Smooth muscle cell (in vitro differentiated cells): Measurements from ENCODE around the gene ARL14EPL. TPM values are rescaled to one million over a fixed set of nuclear protein-coding genes. Genes with fewer than 3 reads are reported as not detected.

Experiments used
- DNase-seq: peaks from one replicate; lab custom pipeline; 2025; ENCODE audit not compliant: unreplicated experiment; lab: John Stamatoyannopoulos, UW
- H2AFZ ChIP-seq: fragments of 200-600 bp; sonication (generic); 2 replicates; pipeline ENCODE4 v1.6.0; 2016; ENCODE audit warnings: antibody characterized with exemption, low read depth, mild to moderate bottlenecking
- H3F3A ChIP-seq: fragments of 200-600 bp; sonication (generic); 2 replicates; pipeline ENCODE4 v1.6.0; 2017; ENCODE audit warnings: antibody characterized with exemption, low read depth
- H3K27ac ChIP-seq: fragments of 200-600 bp; sonication (generic); 2 replicates; pipeline ENCODE4 v1.5.1; 2016; ENCODE audit warnings: low read depth, mild to moderate bottlenecking
- H3K27me3 ChIP-seq: fragments of 200-600 bp; sonication (generic); 2 replicates; pipeline ENCODE4 v1.6.1; 2016; ENCODE audit warnings: low read depth, mild to moderate bottlenecking
- H3K36me3 ChIP-seq: fragments of 200-600 bp; sonication (generic); 2 replicates; pipeline ENCODE4 v1.5.1; 2016; ENCODE audit warnings: low read depth
- H3K4me1 ChIP-seq: fragments of 200-600 bp; sonication (generic); 2 replicates; pipeline ENCODE4 v1.5.1; 2016; ENCODE audit warnings: low read depth
- H3K4me2 ChIP-seq: fragments of 200-600 bp; sonication (generic); 2 replicates; pipeline ENCODE4 v1.6.0; 2016; ENCODE audit warnings: mild to moderate bottlenecking
- H3K4me3 ChIP-seq: fragments of 200-600 bp; sonication (generic); 2 replicates; pipeline ENCODE4 v1.5.1; 2016; ENCODE audit warnings: mild to moderate bottlenecking
- H3K79me2 ChIP-seq: fragments of 200-600 bp; sonication (generic); 2 replicates; pipeline ENCODE4 v1.6.0; 2016; ENCODE audit warnings: low read depth, mild to moderate bottlenecking
- H3K9ac ChIP-seq: fragments of 200-600 bp; sonication (generic); 2 replicates; pipeline ENCODE4 v1.6.0; 2016; ENCODE audit warnings: low read depth
- H3K9me3 ChIP-seq: fragments of 200-600 bp; sonication (generic); replicated peaks from 2 replicates; pipeline ENCODE4 v1.5.1; 2016; ENCODE audit warnings: low read depth
- H4K20me1 ChIP-seq: fragments of 200-600 bp; sonication (generic); 2 replicates; pipeline ENCODE4 v1.6.0; 2016; ENCODE audit warnings: low read depth
- CTCF ChIP-seq: fragments of 200-600 bp; sonication (generic); IDR thresholded peaks from 2 replicates; pipeline ENCODE4 v1.5.1; 2017; ENCODE audit warnings: borderline replicate concordance, mild to moderate bottlenecking, antibody characterized with exemption; ENCODE audit not compliant: insufficient read depth, poor library complexity, severe bottlenecking
- WGBS: methylation state at CpG from one replicate; pipeline ENCODE4 v1.1.7; 2016; ENCODE audit warnings: low lambda C conversion rate; 5-methylcytosine and 5-hydroxymethylcytosine counted together
- polyA plus RNA-seq: library from polyadenylated mRNA; unstranded; fragments of >200 nt; fragmentation: Nextera tagmentation; extraction: Ambion mirVana; gene quantifications from 2 replicates; pipeline ENCODE4 v1.2.1, GENCODE V29; 2016
- total RNA-seq: library from RNA; depleted of rRNA; stranded (reverse); fragments of >200 nt; gene quantifications from 2 replicates; pipeline ENCODE4 v1.2.3, GENCODE V29; 2014

ARL14EPL gene
- total and polyA plus RNA-seq, 2 experiments from 2014 or later = not detected

- Histone ChIP-seq H3K79me2 (peaks cover 21% of the 10 kb centered on the region), H2AFZ (no peak overlapping the region), H3K9ac (no peak overlapping the region), H3K4me2 (no peak overlapping the region), H3K4me1 (peaks cover 15% of the 10 kb centered on the region), H3K9me3 (no peaks in the 10 kb centered on the region), H3F3A (no peaks in the 10 kb centered on the region), H3K4me3 (no peak overlapping the region), H4K20me1 (no peaks in the 10 kb centered on the region), H3K27me3 (no peaks in the 10 kb centered on the region), H3K36me3 (peaks cover 11% of the 10 kb centered on the region), H3K27ac (no peak overlapping the region)
- no peak for TF ChIP-seq CTCF
- no peak for DNase-seq
These were observed 55.8 kb downstream of the ARL14EPL start for GRCh38 chr5:116088062-116088461.

GRCh38 chr5:116090302-116090701, 58.0 kb downstream of the ARL14EPL start:
- DNase-seq = no peak
- Histone ChIP-seq H3K27me3 (no peaks in the 10 kb centered on the region), H3K27ac (no peak overlapping the region), H3K4me1 (peaks cover 5% of the 10 kb centered on the region), H3K36me3 (peaks cover 17% of the 10 kb centered on the region), H2AFZ (no peak overlapping the region), H3K79me2 (peaks cover 11% of the 10 kb centered on the region), H3K9me3 (no peaks in the 10 kb centered on the region), H4K20me1 (no peaks in the 10 kb centered on the region), H3K4me2 (no peak overlapping the region), H3F3A (no peaks in the 10 kb centered on the region), H3K4me3 (no peak overlapping the region), H3K9ac (no peak overlapping the region)
- 89% methylated on average over 3 of the region's 3 CpGs for WGBS
- no peak for TF ChIP-seq CTCF

- H3K36me3 ChIP-seq = peaks cover 17% of the 10 kb centered on the region
- H3K9me3 ChIP-seq = no peaks in the 10 kb centered on the region
- no peaks in the 10 kb centered on the region for H3K4me1 ChIP-seq
- no peak overlapping the region for H3K4me3 ChIP-seq
- no peaks in the 10 kb centered on the region for H3K27me3 ChIP-seq
- no peaks in the 10 kb centered on the region for H3F3A ChIP-seq
- no peak overlapping the region for H3K27ac ChIP-seq
- no peak overlapping the region for H2AFZ ChIP-seq
- peaks cover 6% of the 10 kb centered on the region for H3K79me2 ChIP-seq
- no peaks in the 10 kb centered on the region for H4K20me1 ChIP-seq
- WGBS = 57% methylated on average over 1 of the region's 1 CpG
- no peak for TF ChIP-seq CTCF
- H3K9ac ChIP-seq = no peak overlapping the region
- DNase-seq = no peak
- no peak overlapping the region for H3K4me2 ChIP-seq
These were observed 59.1 kb downstream of the ARL14EPL start for GRCh38 chr5:116091416-116091815.

- no peaks in the 10 kb centered on the region for H3K79me2 ChIP-seq
- no peaks in the 10 kb centered on the region for H4K20me1 ChIP-seq
- no peak overlapping the region for H3K4me3 ChIP-seq
- no peaks in the 10 kb centered on the region for H3K27me3 ChIP-seq
- H3K27ac ChIP-seq = peak overlapping the region; percentile 54
- H3K36me3 ChIP-seq = peaks cover 15% of the 10 kb centered on the region
- no peaks in the 10 kb centered on the region for H3F3A ChIP-seq
- no peaks in the 10 kb centered on the region for H3K4me1 ChIP-seq
- H3K9me3 ChIP-seq = no peaks in the 10 kb centered on the region
- no peak overlapping the region for H3K4me2 ChIP-seq
- DNase-seq = no peak
- TF ChIP-seq CTCF = no peak
- no peak overlapping the region for H3K9ac ChIP-seq
- WGBS = 88% methylated on average over 4 of the region's 4 CpGs
- H2AFZ ChIP-seq = no peak overlapping the region
These were observed 65.0 kb downstream of the ARL14EPL start for GRCh38 chr5:116097301-116097700.
